ENCODE data around the gene CST9L. TPM values are rescaled to one million over a fixed set of nuclear protein-coding genes. Genes with fewer than 3 reads are reported as not detected.

Gene CST9L
- total RNA-seq, 1 donor from 2014 or later = not detected

DNA sequence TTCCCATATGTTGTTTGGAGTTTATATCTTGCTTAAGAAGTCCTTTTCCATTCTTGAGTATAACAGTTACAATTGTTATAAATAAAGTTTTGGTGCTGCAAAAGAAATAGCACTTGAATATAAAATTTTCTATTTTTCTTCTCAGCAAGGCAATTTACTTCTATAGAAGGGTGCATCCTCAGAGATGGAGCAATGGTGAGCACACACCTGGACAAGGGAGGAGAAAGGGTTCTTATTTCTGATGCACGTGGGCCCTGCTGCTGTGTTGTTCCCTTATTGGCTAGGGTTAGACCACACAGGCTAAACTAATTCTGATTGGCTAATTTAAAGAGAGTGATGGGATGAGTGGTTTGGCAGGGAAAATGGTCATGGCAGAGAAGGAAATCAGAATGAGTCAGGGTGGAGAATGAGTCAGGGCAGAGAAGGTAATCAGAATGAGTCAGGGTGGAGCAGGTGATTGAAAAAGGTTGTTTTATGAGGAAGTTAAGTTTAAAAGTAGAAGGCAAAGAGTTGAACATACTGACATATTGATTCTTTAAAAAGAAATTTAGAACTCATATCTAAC, 39.3 kb downstream of the CST9L start:
- H3K36me3 ChIP-seq = no peaks in the 10 kb centered on the region
- intact Hi-C loops (cut with micrococcal nuclease) = no loop called here

DNA sequence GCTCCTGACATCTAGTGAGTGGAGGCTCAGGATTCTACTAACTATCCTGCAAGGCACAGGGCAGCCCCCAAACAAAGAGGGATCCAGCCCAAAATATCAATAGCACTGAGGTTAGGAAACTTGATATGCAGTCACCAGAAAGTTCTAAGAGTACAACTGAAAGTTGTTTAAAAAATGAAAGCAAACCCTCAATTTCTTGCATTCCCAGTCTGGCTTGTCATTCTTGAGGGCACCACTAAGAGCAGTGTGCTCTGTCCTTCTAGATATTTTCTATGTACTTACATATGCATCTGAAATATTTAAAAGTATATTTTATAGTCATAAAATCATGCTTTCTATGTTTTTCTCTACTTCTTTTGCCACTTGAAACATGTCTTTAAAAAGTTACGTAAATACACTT, 41.4 kb downstream of the CST9L start:
- no peaks in the 10 kb centered on the region for H3K36me3 ChIP-seq
- no peak overlapping the region for H3K27ac ChIP-seq (replicated peaks)
- peaks cover 9% of the 10 kb centered on the region for H3K27me3 ChIP-seq (ENCODE audit: low read depth)
- DNase-seq = no peak
- H3K9me3 ChIP-seq (replicated peaks) = peaks cover 15% of the 10 kb centered on the region
- TF ChIP-seq, protein P1, sequence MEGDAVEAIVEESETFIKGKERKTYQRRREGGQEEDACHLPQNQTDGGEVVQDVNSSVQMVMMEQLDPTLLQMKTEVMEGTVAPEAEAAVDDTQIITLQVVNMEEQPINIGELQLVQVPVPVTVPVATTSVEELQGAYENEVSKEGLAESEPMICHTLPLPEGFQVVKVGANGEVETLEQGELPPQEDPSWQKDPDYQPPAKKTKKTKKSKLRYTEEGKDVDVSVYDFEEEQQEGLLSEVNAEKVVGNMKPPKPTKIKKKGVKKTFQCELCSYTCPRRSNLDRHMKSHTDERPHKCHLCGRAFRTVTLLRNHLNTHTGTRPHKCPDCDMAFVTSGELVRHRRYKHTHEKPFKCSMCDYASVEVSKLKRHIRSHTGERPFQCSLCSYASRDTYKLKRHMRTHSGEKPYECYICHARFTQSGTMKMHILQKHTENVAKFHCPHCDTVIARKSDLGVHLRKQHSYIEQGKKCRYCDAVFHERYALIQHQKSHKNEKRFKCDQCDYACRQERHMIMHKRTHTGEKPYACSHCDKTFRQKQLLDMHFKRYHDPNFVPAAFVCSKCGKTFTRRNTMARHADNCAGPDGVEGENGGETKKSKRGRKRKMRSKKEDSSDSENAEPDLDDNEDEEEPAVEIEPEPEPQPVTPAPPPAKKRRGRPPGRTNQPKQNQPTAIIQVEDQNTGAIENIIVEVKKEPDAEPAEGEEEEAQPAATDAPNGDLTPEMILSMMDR (IDR thresholded peaks at IDR 0.05; ENCODE audit: borderline replicate concordance) = no peak
- no peaks in the 10 kb centered on the region for H3K4me1 ChIP-seq
- H3K4me3 ChIP-seq = no peak overlapping the region
- intact Hi-C loops (cut with micrococcal nuclease) = no loop called here

More for the DNA sequence above, 39.3 kb downstream of the CST9L start:
- DNase-seq = no peak
- TF ChIP-seq, protein P1 (IDR thresholded peaks at IDR 0.05; ENCODE audit: borderline replicate concordance) = no peak
- Histone ChIP-seq H3K27me3 (ENCODE audit: low read depth) (peaks cover 9% of the 10 kb centered on the region), H3K27ac (replicated peaks) (no peak overlapping the region), H3K9me3 (replicated peaks) (peaks cover 15% of the 10 kb centered on the region), H3K4me3 (no peak overlapping the region), H3K4me1 (no peaks in the 10 kb centered on the region)

GRCh38 chr20:23524146-23524545, 44.1 kb downstream of the CST9L start:
- Histone ChIP-seq H3K36me3 (no peaks in the 10 kb centered on the region), H3K4me1 (no peaks in the 10 kb centered on the region), H3K9me3 (replicated peaks) (peaks cover 8% of the 10 kb centered on the region), H3K27me3 (ENCODE audit: low read depth) (peaks cover 9% of the 10 kb centered on the region), H3K4me3 (no peak overlapping the region), H3K27ac (replicated peaks) (no peak overlapping the region)
- TF ChIP-seq, protein P1 (IDR thresholded peaks at IDR 0.05; ENCODE audit: borderline replicate concordance) = no peak
- no peak for DNase-seq
- intact Hi-C loops (cut with micrococcal nuclease) = no loop called here

DNA sequence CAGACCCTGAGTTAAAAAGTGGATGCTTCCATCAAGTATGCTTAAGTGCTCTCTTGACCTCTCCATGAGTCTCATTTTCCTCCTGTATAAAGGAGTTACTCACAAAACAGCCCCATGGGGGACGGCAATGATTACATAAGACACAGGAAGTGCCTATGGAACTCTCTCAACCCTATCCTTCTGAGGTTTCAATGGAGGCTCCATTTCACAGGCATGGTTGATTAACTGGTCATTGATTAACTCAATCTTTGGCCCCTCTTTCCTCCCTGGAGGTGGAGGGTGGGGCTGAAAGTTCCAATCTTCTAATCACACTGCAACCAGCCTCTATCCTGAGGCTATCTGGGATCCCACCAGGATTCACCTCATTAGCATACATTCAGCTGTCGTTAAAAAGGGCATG, 48.1 kb downstream of the CST9L start:
- no peaks in the 10 kb centered on the region for H3K9me3 ChIP-seq (replicated peaks)
- no peaks in the 10 kb centered on the region for H3K4me1 ChIP-seq
- peaks cover 6% of the 10 kb centered on the region for H3K27me3 ChIP-seq (ENCODE audit: low read depth)
- no peak overlapping the region for H3K4me3 ChIP-seq
- intact Hi-C loops (cut with micrococcal nuclease) = no loop called here
- no peaks in the 10 kb centered on the region for H3K36me3 ChIP-seq
- no peak for DNase-seq
- TF ChIP-seq, protein P1 (IDR thresholded peaks at IDR 0.05; ENCODE audit: borderline replicate concordance) = no peak
- H3K27ac ChIP-seq (replicated peaks) = no peak overlapping the region

DNA sequence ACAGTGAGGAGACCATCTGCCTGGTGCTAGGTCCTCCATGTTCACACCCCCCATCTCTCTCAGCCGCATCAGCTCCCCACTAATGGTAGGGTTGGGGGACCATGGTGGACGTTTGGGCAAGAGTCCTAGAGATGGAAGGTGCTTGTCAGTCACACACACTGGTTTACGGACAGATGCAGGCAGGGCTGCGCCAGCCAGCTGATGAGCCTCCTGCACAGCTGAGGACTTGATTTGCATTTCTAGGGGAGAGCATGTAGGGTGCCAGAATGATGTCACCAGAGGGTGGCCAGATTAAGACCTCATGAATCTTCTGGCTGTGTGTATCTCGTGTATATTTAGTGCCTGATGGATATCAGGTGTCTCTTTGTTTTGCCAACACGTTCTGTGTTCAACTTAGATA, 48.7 kb downstream of the CST9L start:
- Histone ChIP-seq H3K36me3 (no peaks in the 10 kb centered on the region), H3K9me3 (replicated peaks) (no peaks in the 10 kb centered on the region), H3K4me3 (no peak overlapping the region), H3K27me3 (ENCODE audit: low read depth) (peaks cover 6% of the 10 kb centered on the region), H3K4me1 (no peaks in the 10 kb centered on the region), H3K27ac (replicated peaks) (no peak overlapping the region)
- DNase-seq = no peak
- TF ChIP-seq, protein P1 (IDR thresholded peaks at IDR 0.05; ENCODE audit: borderline replicate concordance) = no peak
- intact Hi-C loops (cut with micrococcal nuclease) = no loop called here

Data from left ventricle myocardium inferior (tissue), 1 donor.